ENCODE results near the gene IRF2BP2. TPM values are rescaled to one million over a fixed set of nuclear protein-coding genes. Genes with fewer than 3 reads are reported as not detected.

The IRF2BP2 gene
- total RNA-seq, 1 donor, result 172 TPM

GRCh38 chr1:234572966-234573365 lies 37.0 kb downstream of the IRF2BP2 start:
- TF ChIP-seq, protein P1, sequence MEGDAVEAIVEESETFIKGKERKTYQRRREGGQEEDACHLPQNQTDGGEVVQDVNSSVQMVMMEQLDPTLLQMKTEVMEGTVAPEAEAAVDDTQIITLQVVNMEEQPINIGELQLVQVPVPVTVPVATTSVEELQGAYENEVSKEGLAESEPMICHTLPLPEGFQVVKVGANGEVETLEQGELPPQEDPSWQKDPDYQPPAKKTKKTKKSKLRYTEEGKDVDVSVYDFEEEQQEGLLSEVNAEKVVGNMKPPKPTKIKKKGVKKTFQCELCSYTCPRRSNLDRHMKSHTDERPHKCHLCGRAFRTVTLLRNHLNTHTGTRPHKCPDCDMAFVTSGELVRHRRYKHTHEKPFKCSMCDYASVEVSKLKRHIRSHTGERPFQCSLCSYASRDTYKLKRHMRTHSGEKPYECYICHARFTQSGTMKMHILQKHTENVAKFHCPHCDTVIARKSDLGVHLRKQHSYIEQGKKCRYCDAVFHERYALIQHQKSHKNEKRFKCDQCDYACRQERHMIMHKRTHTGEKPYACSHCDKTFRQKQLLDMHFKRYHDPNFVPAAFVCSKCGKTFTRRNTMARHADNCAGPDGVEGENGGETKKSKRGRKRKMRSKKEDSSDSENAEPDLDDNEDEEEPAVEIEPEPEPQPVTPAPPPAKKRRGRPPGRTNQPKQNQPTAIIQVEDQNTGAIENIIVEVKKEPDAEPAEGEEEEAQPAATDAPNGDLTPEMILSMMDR (IDR thresholded peaks at IDR 0.05; ENCODE audit: extremely low read depth, low read depth, low read length), result no peak
- Histone ChIP-seq H3K4me1 (ENCODE audit: insufficient read depth, low read length) (no peaks in the 10 kb centered on the region), H3K4me3 (ENCODE audit: insufficient read depth, low read length) (no peak overlapping the region), H3K36me3 (ENCODE audit: insufficient read depth, low read length) (no peaks in the 10 kb centered on the region), H3K27me3 (ENCODE audit: insufficient read depth, low read length) (no peaks in the 10 kb centered on the region), H2AFZ (ENCODE audit: low read length) (no peak overlapping the region), H3K27ac (ENCODE audit: low read depth, low read length) (no peak overlapping the region), H3K9me3 (ENCODE audit: low read depth, low read length) (no peaks in the 10 kb centered on the region), H3K4me2 (ENCODE audit: insufficient read depth, low read length) (no peak overlapping the region), H4K20me1 (ENCODE audit: insufficient read depth, low read length) (no peaks in the 10 kb centered on the region), H3K79me2 (ENCODE audit: insufficient read depth, low read length) (no peaks in the 10 kb centered on the region)
- no peak for DNase-seq (ENCODE audit: insufficient read length, low spot score, missing footprints)

DNA sequence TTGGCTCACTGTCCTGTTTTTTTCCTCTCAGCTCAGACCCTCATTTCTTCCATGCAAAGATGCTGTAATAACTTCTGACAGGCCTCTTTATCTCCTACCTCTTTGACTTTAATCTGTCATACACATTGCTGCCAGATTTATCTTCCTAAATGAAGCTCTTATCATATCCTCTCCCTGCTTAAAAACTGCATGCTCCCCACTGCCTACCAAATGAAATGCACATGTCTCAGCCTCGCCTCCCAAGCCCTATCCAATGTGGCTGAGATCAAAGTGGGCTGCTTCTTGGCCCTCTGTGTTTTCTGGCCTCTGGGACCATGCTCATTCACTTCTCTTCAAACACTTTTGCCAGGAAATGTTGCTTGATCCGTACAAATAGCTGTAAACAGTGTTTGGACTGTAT lies 38.3 kb downstream of the IRF2BP2 start:
- H3K4me1 ChIP-seq (ENCODE audit: insufficient read depth, low read length), result no peaks in the 10 kb centered on the region
- no peak overlapping the region for H3K4me2 ChIP-seq (ENCODE audit: insufficient read depth, low read length)
- no peaks in the 10 kb centered on the region for H3K9me3 ChIP-seq (ENCODE audit: low read depth, low read length)
- H3K27me3 ChIP-seq (ENCODE audit: insufficient read depth, low read length), result no peaks in the 10 kb centered on the region
- TF ChIP-seq, protein P1 (IDR thresholded peaks at IDR 0.05; ENCODE audit: extremely low read depth, low read depth, low read length), result no peak
- H3K4me3 ChIP-seq (ENCODE audit: insufficient read depth, low read length), result no peak overlapping the region
- DNase-seq (ENCODE audit: insufficient read length, low spot score, missing footprints), result no peak
- H3K79me2 ChIP-seq (ENCODE audit: insufficient read depth, low read length), result no peaks in the 10 kb centered on the region
- no peak overlapping the region for H3K27ac ChIP-seq (ENCODE audit: low read depth, low read length)
- no peaks in the 10 kb centered on the region for H3K36me3 ChIP-seq (ENCODE audit: insufficient read depth, low read length)
- no peak overlapping the region for H2AFZ ChIP-seq (ENCODE audit: low read length)
- no peaks in the 10 kb centered on the region for H4K20me1 ChIP-seq (ENCODE audit: insufficient read depth, low read length)

- no peaks in the 10 kb centered on the region for H4K20me1 ChIP-seq (ENCODE audit: insufficient read depth, low read length)
- H3K36me3 ChIP-seq (ENCODE audit: insufficient read depth, low read length), result no peaks in the 10 kb centered on the region
- no peak for DNase-seq (ENCODE audit: insufficient read length, low spot score, missing footprints)
- H3K79me2 ChIP-seq (ENCODE audit: insufficient read depth, low read length), result no peaks in the 10 kb centered on the region
- H3K4me2 ChIP-seq (ENCODE audit: insufficient read depth, low read length), result no peak overlapping the region
- no peaks in the 10 kb centered on the region for H3K27me3 ChIP-seq (ENCODE audit: insufficient read depth, low read length)
- H2AFZ ChIP-seq (ENCODE audit: low read length), result no peak overlapping the region
- H3K4me3 ChIP-seq (ENCODE audit: insufficient read depth, low read length), result no peak overlapping the region
- TF ChIP-seq, protein P1 (IDR thresholded peaks at IDR 0.05; ENCODE audit: extremely low read depth, low read depth, low read length), result no peak
- no peaks in the 10 kb centered on the region for H3K9me3 ChIP-seq (ENCODE audit: low read depth, low read length)
- no peaks in the 10 kb centered on the region for H3K4me1 ChIP-seq (ENCODE audit: insufficient read depth, low read length)
- no peak overlapping the region for H3K27ac ChIP-seq (ENCODE audit: low read depth, low read length)
These were observed 39.5 kb downstream of the IRF2BP2 start for GRCh38 chr1:234570329-234571120.

DNA sequence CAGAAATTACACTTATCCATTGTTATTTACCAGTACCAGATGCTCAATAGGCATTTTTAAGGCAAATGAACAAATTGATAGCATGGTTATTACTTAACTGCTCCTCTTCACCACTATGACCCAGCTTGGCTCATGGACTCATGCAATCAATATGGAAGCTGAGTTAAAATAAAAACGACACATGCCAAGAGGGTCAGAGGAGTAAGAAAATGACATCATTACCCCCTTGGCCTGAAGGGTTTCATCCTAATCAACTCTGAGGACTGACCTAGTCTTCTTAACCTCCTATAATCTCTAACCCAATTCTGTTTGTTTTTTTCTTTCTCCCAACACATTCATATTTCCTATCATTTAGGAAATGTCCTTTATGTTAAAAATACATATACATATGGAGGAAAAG lies 41.6 kb downstream of the IRF2BP2 start:
- peaks cover 16% of the 10 kb centered on the region for H3K4me1 ChIP-seq (ENCODE audit: insufficient read depth, low read length)
- H4K20me1 ChIP-seq (ENCODE audit: insufficient read depth, low read length), result no peaks in the 10 kb centered on the region
- no peak overlapping the region for H2AFZ ChIP-seq (ENCODE audit: low read length)
- H3K4me3 ChIP-seq (ENCODE audit: insufficient read depth, low read length), result no peak overlapping the region
- no peaks in the 10 kb centered on the region for H3K27me3 ChIP-seq (ENCODE audit: insufficient read depth, low read length)
- no peaks in the 10 kb centered on the region for H3K79me2 ChIP-seq (ENCODE audit: insufficient read depth, low read length)
- TF ChIP-seq, protein P1 (IDR thresholded peaks at IDR 0.05; ENCODE audit: extremely low read depth, low read depth, low read length), result no peak
- H3K27ac ChIP-seq (ENCODE audit: low read depth, low read length), result no peak overlapping the region
- DNase-seq (ENCODE audit: insufficient read length, low spot score, missing footprints), result no peak
- no peaks in the 10 kb centered on the region for H3K9me3 ChIP-seq (ENCODE audit: low read depth, low read length)
- H3K4me2 ChIP-seq (ENCODE audit: insufficient read depth, low read length), result no peak overlapping the region
- no peaks in the 10 kb centered on the region for H3K36me3 ChIP-seq (ENCODE audit: insufficient read depth, low read length)

Measured in osteoblast (primary cell).